IPS-NIHi7 (cell line): ENCODE data around the gene CDC42EP1.
"Not testable (repeated sequence)": the region's sequence is repeated elsewhere in the genome, so short reads cannot be mapped to it uniquely, and the experiment has no call there.

Experiments used
- DNase-seq: peaks from one replicate; pipeline ENCODE4 v3.0.0; 2012; ENCODE audit warnings: mixed read lengths; ENCODE audit errors: extremely low spot score

Gene CDC42EP1, protein sequence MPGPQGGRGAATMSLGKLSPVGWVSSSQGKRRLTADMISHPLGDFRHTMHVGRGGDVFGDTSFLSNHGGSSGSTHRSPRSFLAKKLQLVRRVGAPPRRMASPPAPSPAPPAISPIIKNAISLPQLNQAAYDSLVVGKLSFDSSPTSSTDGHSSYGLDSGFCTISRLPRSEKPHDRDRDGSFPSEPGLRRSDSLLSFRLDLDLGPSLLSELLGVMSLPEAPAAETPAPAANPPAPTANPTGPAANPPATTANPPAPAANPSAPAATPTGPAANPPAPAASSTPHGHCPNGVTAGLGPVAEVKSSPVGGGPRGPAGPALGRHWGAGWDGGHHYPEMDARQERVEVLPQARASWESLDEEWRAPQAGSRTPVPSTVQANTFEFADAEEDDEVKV

DNA sequence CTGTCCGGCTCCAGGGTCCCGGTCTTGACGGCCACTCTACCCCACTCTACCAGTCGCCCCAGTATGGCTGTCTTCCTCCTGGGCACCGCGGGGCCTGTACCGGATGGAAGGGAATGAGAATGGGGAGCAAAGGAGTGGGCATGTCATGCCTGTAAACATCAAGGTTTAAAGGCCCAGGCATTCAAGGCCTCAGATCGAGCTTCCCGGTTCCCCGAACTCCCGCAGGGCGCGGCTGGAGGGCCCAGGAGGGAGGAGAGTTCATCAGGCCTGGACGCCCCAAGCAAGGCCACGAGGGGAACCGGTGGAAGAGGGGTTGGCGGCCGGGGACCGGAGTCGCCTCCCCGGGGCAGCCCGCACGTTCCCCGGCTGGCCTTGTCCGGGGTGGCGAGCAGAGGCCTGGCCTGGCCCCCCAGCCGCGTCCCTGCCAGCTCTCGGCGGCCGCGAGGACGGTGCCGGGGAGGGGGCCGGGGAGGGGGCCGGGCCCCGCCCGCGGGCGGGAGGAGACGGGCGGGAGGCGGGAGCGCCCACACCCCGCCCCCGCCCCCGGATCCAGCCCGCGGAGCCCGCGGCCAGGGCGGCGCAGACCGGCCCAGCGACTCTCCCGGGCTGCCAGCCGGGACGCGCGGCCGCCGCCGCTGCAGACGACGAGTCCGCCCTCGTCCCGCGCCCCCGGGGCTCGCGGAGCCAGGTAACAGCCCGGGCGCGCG lies at the start of gene CDC42EP1:
Gene CDC42EP1, plus strand, starts transcription at position 580 of the 707 bp plus-strand sequence. CDS start 5,870 bp downstream, outside the sequence.
- peak; percentile 68 for DNase-seq

DNA sequence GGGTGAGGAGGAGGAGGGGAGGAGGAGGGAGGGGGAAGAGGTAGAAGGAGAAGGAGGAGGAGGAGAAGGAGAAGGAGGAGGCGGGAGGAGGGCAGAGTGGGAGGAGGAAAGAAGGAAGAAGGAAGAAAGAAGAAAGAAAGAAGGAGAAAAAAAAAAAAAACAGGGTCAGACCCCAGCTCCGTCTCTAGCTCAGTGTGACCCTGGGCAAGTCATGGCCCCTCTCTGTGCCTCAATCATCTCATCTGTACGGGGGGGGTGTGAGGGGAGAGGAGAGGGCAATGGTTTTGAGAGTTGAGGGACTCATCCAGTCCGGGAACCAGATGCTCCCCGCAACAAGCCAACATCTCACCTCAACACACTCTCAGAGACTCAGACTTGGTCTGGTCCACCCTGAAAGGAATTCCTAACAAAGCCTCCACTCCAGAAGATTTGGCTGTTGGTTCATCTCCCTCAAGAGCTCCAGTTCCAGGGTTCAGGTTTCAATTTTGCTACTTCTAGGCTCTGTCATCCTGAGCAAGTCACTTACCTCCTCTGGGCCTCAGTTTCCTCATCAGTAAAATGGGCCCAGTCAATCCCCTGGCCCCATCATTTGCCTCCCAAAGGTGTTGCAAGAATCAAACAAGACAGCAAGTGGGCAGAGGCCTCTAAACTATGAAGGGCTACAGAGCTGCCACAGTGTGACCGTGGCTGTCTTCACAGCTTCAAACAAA lies 48.7 kb upstream of the CDC42EP1 start:
- no peak for DNase-seq

DNA sequence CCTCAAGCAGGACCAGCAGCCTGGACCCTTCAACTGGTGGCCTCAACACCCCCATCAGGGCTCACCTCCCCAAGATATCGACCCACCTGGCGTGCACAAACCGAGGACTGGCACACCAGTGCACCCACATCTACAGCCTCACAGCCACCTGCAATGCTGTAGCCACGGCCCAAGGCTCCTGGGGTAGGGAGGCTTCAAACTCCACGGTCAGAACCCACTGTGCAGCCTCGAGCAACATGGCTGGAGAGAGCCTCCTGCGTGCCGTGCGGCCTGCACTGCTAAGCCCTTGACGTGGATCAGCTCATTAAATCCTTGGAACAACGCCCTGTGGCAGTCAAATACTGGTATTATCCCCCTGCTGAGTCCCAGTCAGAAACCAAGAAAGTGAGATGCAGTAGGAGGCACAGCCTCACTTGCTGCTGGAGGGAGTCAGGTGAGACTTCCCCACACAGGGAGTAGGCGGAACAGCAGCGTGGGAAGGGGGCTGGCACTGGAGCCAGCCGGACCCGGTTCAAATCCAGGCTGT lies 45.7 kb upstream of the CDC42EP1 start:
- no peak for DNase-seq

DNA sequence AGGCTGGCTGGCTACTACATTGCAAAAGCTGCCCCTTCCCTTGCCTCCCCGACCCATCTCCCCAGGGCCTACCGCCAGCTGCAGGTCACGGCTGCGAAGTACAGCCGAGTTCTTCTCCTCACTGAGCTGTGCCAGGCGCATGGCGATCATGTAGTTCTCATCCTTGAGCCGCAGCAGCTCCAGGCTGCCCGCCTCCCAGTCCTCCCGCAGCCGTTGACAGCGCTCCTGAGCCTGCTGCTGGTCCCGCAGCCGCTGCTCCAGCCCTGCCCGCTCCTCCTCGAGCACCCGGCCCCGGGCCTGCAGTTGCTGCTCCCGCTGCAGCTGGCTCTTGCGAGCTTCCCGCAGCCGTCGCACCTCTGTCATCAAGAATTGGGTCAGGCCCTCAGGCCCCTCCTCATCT lies 44.4 kb upstream of the CDC42EP1 start:
- no peak for DNase-seq

DNA sequence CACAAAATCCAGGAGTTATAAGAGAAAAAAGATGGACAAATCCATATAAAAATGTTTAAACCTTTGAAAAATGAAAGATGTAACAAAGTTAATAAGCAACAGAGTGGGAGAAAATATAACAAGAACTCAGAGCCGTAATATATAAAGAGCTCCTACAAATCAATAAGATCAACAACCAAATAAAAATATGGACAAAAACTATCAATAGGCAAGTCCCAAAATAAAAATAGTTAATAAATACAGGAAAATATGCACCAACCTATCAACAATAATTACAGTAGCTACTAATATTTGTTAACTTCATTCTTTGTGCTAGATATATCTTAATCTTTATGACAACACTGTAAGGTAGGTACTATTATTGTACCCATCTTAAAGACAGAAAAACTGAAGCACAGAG lies 43.8 kb upstream of the CDC42EP1 start:
- no peak for DNase-seq

DNA sequence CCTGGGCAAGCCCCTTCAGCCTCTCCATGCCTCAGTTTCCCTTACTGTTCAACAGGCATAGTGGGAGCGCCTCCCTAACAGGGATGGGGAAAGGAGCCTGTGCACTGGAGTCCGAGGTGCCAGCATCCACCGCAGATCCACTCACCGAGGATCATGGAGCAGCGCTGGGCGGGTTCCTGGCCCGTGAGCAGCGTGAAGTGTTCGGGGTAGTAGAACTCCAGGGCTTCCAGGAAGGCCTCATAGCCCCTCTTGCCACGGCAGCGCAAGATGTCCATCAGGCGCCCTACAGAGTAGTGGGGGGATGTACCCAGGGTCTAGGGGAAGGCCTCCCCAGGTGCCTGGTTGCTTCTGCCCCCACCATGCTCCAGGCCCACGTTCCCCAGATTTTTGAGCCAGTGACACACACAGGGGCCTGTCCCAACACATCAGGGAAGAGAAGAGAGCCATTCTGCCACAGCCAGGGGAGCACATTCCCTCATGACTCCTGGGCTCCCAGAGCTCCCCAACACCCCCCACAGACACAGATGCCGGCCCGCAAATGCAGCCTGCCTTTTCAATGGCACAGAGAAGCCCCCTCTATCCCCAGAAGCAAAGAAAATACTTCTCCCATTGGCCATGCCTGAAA lies 42.3 kb upstream of the CDC42EP1 start:
- no peak for DNase-seq

DNA sequence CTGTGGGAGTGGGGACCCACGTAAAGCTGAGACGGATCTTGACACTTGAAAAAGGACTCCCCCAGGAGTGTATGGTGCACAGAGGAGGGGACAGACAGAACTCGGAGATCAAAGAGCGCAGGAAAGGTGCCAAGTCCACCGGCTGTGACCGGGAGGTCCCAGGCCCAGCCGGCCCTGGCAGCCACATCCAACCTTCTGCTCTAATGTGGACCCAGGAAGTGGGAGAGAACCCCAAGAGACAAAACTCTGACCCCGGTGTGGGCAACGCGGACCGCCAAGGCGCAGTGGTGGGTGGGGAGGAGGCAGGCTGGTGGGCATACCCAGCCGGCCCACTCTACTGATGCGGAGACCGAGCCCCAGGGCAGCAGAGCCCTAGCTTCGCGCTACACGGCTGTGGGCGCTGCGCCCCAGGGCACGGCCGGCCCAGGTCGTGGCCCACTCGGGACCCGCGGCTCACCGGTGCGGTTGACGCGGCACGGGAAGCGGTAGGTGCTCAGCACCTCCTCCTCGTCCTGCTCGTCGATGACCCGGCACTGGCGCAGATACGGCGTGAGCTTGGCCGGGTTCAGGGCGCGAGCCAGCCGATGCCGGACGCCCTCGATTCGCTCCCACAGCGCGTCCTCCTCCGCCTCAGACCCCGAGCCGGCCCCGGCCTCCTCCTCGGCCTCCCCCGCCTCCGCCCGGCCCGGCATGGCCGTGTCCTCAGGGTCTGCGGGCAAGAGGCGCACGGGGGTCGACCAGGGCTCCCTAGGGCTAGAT lies 41.6 kb upstream of the CDC42EP1 start:
- DNase-seq: peak; percentile 49

DNA sequence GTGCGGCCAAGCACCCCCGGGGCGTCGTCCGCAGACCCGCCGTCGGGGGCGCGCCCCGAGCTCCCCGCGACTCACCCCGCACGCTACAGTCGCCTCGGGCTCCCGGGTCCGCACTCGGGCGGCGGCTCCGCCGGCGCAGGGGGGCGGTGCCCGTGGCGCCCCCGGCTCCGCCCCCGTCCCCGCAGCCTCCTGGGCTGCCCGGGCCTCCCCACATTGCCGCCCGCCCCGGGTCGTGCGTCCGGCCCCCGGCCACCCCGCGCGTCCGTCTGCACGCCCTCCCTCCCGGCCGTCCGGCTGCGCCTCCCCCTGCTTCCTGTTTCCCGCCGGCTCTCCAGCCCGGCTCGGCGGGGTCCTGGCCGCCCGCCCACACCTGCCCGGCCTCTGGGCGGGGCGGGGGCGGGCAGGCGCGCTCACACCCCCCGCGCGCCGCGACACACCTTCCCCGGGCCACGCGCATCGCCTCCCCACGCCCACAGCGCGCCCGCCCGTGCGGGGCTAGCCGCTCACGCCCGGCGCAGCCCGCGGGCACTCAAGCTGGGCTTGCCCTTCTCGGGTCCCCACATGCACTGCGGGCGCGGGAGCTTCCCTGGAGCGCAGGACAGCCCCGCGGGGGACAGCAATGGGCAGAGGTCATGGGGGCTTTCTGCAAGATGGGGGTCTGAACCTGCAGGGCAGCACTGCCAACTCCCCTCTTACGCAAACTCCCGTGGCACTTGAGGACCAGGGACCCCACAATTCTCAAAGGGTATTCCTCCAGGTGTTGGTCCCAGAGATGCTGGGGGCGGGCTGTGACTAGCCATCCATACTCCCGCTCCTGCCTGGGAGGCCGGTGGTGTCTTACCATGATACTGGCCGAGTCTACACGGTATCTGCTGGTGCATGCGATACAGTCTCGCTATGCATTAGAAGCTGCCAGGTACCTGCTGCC lies 40.7 kb upstream of the CDC42EP1 start, which contains the start of gene CARD10:
Gene CARD10, minus strand, starts transcription at position 148 of the 928 bp plus-strand sequence. CDS start 215 bp downstream, outside the sequence.
- DNase-seq: peak; percentile 71

DNA sequence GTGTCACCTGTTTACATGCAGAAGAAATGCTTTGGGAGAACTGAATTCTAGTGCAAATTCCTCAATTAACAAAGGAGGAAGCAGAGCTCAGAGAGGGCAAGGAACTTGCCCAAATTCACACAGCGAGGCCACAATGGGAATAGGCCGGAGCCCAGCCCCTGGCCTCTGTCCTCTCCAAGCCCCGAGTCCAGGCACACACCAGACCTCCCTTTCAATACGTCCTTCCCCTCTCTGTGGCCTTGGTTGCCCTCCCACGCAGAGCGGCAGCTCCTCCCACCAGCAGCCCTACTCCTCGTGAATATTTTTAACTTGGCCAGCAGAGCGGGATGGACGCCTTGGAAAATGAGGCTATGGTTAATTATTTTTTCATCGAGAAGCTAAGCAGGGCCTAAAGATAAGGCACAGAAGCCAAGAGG lies 39.5 kb upstream of the CDC42EP1 start:
- DNase-seq: no peak

DNA sequence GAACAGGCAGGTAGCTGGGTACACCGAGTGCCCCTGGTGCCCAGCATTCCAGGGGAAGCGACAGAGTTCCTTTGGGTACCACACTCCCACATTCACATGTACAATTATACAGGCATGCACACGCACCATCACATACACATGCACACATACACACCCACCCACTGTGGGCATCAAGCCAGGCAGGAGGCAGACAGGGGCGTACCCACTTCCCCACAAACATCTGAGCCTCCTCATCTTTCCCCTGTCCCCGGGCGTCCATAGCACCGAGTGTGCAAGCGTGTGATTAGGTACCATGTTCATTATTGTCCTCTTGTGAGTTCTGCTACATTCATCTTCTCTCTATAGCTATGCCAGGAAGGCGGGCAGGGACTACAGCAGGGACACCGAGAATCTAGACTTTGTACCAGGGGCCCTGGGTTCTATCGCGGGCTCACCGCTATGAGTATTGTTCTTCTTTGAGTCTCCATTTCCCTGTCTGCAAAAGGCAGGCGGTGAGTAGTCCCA lies 39.0 kb upstream of the CDC42EP1 start:
- no peak for DNase-seq

DNA sequence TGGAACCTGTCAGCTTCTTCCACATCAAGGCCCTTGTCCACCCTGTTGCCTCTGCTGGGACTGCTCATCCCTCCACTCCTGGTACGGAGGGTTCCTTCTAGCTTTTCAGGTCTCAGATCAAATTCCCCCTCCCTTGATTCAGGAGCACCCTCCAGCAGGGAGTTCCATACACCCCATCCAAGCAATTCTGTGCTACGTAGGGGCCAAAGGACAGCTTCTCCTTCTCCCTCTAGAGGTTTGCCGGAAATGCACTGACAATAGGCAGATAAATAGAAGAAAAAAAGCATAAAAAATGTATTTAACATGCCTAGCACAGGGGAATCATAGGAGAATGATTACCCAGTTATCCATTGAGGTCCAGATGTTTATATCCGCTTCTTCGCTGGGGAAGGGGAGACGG lies 37.8 kb upstream of the CDC42EP1 start:
- no peak for DNase-seq

DNA sequence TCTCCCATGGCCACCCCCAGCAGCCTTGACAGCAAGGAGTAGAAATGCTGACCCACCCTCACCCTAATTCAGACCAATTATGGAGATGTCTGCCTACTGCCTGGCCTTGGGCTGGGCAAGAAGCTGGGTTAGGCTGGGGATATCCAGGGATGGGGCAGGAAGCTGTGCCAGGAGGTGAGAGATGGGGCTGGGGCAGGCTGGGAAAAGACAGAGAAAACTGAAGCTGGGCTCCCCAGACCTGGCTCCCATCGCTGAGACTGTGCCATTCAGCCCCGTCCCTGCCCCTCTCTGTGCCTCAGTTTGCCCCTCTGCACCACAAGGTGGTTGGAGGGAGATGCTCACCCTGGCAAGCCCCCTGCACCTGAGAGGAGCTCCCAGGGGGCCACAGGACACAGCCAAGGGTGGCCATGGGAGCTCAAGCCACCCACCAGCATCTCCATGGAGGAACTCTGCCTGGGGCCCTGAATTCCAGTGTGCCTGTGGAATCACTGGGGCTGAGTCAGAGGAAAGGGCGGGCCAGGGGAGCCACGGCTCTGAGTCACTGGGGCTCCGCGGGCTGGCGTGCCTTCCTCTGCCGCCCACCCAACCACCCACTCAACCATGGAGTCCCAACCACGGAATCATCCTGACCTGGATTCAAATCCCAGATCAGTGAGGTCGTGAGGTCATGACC lies 35.1 kb upstream of the CDC42EP1 start:
- peak; percentile 53 for DNase-seq

DNA sequence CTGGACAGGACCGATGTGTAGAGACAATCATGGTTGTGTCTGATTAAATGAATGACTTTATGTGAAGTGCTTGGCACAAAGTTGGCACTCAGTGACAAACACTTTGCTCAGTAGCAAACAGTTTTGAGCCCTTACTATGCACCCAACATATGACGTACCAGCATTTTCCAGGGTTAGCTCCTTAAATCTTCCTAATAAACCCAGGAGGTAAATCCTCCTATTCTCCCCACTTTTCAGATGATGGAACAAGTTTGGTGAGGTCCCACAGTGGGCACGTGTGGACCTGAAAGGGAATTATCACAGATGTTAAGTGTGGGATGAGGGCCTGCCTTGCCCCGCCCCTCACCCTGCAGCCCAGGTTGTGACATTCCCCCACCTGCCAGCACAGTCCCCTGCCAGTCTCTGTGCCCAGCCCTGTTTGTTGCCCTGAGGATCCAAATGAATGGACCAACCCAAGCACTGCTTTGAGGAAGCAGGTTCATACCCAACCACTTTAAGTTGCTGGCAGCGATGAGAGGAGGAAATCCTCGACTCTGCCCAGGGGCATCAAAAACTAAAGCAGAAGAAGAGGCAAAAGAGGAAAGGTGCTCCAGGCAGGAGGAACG lies 34.4 kb upstream of the CDC42EP1 start:
- no peak for DNase-seq

DNA sequence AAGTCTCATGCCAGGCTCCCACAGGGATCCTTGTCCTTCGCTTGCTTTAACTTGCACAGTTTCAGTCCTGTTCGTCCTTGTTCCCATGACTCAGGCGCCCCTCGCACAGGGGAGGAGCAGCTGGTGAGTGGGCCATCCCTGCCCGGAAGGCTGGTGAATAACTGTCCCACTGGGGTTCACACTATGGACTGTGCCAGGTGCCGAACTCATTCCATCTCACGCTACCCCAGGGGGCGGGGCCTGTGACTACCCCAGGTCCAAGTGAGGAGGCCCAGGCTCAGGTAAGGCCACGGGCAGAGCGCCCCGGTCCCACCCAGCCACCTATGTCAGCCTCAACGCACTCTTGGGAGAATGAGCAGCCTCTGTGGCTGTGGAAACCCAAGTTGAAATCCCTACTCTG lies 33.9 kb upstream of the CDC42EP1 start:
- DNase-seq: no peak

DNA sequence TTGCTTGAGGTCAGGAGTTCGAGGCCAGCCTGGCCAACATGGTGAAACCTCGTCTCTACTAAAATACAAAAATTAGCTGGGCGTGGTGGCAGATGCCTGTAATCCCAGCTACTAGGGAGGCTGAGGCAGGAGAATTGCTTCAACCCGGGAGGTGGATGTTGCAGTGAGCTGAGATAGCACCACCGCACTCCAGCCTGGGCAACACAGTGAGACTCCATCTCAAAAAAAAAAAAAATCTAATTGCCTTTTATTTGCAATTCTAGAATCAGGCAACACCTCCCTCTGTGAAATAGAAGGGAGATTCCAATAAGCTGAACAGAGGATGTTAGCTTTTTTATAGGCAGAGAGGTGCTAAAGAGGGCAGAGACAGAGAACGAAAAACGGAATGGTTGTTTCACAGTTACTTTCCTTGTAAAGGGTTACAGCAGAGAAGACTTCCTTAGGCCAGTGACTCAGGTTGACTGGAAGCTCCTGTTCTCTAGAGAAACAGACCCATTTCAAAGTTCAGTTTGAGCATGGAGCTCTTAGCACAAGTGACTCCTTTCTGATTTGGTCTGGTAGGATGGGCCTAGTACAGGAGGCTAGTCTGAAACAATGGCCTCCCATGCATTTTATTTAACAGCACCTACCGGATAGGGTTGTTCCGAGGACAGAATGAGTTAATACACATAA lies 33.1 kb upstream of the CDC42EP1 start:
- DNase-seq: not testable (repeated sequence)

DNA sequence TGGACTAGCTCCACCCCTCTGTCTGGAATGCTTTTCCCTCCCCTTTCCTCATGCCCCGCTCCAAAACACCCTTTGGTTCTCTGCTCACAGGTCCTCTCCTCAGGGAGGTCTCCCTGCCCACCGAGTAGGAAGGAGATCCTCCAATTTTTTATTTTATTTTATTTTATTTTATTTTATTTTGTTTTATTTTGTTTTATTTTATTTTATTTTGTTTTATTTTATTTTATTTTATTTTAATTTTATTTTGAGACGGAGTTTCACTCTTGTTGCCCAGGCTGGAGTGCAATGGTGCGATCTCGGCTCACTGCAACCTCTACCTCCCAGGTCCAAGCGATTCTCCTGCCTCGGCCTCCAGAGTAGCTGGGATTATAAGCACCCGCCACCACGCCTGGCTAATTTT lies 32.3 kb upstream of the CDC42EP1 start:
- not testable (repeated sequence) for DNase-seq

DNA sequence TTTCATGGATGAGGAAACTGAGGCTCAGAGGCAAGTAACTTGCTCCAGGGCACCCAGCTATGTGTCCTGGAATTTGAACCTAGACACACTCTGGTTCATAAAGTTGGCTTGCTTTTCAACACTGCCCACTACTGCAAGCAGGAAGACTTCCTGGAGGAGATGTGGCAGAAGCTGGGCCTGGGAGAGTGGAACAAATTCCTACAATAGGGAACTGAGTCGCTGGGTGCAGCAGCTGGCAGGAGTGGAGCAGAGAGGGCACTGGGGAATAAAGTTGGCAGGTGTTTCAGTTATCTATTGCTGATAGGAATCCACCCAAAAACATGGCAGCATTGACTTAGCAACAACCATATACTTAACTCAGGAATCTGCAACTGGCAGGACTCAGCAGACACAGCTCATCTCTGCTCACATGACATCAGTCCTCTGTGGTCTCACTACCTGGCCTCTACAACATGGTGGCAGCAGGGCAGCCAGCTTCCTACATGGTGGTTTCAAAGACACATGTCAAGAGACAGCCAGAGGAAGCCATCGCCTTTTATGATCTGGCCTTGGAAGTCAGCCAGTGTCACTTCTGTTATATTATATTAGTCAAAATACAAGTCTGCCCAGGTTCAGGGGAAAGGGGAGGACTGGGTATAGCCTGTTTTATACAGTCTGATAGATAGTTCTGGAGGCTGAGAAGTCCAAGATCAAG lies 30.5 kb upstream of the CDC42EP1 start:
- no peak for DNase-seq
